HG02763 (cell line): ENCODE results near the gene PPT2.

Experiments used
- ATAC-seq: cut with Tn5 transposase; IDR thresholded peaks from one replicate; pipeline ENCODE4 v1.9.1; 2021; ENCODE audit warnings: mild to moderate bottlenecking, moderate library complexity; ENCODE audit not compliant: unreplicated experiment

The PPT2 gene

DNA sequence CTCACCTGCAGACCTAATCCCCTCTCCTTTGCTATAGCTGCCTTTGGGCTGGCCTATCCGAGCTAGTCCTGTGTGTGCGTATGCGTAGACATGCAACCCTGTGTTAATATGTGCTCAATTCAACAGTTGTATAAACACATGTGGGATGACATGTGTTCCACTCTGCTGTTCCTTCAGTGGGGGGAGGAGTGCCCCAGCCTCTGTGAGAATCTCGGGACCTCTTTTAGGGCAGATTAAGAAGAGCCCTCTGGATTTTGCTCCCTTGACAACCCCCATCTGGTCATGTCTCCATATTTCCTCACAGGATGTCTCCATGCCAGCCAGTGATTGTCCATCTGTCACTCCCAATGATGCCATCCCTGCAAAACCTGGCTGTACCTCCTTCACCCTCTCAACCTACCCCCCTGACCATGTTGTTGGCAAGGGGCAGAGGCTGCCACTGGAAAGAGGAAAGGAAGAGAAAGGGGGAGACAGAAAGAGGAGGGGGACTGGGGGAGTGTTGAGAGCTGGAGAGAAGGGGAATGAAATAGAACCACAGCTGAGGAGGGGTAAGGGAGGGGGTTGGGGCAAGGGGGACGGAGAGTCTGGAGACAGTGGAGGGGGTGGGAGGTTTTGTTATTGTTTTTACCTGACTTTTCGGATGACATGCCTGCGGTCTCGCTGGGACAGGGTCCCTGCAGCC is 2.6 kb upstream of the PPT2 start:
- no peak for ATAC-seq

DNA sequence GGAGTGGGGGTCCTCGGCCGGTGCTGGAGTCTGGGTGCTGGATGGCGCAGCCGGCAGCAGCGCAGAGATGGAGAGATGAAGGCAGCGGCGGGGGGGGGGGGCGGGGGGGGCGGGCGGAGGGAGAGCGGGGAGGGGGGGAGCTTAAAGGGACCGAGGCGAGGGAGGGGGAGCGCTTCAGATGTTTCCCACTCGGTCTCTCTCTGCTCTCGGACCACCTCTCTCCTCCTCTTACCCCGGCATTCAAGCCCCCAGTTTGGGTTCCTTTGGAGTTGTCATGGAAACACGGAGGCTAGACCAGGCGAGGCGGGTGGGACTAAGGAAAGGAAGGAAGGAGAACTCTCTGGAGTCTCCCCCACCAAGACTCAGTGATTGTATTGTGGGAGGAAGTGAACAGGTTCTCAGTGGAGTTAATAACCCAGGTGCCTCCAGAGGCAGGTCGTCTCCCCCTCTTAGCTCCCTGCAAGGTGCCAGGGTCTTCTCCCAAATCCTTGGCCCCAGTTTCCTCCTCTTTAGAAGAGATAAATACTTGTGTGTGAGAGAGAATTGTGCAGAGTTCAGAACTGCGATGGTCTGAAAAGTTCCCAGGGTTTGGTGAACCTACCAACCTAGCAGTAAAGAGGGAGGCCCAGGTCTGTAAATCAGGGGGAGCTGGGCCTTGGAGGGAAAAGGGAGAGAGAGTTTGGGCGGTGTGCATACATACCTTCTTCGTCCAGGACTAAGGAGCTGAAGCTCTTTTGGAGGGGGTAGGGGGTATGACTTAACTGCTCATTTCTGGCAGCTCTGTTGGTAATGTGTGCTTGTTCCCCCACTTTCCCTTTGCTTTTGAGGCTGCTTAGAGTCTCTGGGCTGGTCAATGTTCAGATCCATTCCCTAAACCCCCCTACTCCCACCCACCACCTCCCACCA is 1.8 kb upstream of the PPT2 start, which contains the start of gene PRRT1:
TSS of gene PRRT1 (minus strand) at position 77 of the 906 bp plus-strand sequence. CDS start 112 bp downstream, outside the sequence.
- ATAC-seq: no peak

DNA sequence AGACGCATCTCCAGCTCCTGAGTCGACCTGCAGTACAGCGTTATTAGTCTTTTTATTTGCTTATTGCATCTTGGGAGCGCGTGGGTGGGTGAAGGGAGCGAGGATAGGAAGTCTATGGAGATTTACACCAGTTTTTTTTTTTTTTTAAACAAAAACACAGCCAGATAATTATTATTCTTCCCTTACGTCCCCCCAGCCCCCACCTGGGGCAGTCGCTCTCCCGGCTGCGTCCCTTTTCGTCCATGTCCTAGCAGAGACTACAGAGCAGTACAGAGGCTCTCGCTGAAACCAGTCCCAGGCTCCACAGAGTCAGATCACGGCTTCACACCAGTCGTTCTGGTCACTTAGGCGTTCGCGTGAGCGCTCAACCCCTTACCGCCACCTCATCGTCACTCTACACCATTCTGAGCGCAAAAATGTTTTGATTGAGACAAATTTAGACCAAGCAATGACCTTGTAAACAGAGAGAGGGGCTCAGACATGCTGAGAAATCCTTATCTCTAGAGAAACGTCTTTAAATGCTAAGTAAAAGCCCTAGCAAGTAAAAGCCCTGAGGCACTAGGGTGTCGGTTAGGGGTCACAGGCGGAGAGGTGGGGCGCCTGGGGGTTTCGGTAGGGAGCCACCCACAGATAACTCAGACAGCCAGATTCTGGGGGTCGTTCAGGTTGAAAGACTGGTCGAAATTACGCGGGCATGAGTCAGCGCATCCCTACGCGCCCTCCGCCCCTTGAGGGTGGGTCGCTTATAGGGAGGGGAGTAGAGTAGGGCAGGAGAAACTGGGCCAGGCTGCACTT is 975 bp upstream of the PPT2 start:
- ATAC-seq: no peak

DNA sequence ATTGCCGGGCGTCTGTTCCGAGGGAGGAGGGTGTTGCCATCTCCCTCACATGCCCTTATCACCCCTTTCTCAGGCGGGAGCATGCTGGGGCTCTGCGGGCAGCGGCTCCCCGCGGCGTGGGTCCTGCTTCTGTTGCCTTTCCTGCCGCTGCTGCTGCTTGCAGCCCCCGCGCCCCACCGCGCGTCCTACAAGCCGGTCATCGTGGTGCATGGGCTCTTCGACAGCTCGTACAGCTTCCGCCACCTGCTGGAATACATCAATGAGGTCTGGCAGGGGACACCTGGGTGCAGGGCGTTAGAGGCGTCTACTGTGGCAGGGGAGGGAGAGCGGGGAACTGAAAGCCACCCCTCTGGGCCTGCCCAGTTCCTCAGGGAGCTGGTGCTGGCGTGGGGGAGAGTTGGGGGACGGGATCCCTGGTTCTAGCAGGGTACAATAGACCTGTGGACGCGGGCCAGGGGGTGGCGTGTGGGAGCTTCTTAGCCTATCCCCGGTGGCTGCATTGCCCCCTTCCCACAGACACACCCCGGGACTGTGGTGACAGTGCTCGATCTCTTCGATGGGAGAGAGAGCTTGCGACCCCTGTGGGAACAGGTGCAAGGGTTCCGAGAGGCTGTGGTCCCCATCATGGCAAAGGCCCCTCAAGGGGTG is 697 bp downstream of the PPT2 start:
- ATAC-seq: peak; percentile 56

DNA sequence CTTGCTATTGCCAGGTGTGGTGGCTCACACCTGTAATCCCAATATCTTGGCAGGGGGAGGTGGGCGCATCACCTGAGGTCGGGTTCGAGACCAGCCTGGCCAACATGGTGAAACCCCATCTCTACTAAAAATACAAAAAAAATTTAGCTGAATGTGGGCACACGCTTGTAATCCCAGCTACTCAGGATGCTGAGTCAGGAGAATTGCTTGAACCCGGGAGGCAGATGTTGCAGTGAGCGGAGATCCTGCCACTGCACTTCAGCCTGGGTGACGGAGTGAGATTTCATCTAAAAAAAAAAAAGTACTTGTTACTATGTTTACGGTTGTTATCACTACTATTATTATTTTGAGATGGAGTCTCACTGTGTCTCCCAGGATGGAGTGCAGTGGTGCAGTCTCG is 3.0 kb downstream of the PPT2 start:
- no peak for ATAC-seq

DNA sequence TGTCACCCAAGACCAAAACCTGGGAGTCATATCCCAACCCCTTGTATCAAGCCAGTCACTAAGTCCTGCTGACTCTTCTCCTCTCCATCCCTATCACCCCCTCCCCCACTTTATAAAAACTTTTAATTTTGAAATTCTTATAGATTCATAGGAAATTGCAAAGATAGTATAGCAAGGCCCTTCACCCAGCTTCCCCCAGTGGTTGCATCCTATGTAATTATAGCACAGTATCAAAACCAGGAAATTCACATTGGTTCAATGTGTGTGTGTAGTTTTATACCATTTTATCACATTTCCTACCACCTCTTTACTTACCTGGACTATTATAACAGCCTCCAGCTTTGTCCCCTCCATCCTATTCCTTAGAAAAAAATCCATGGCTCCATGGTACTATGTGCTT is 4.1 kb downstream of the PPT2 start:
- ATAC-seq: no peak

DNA sequence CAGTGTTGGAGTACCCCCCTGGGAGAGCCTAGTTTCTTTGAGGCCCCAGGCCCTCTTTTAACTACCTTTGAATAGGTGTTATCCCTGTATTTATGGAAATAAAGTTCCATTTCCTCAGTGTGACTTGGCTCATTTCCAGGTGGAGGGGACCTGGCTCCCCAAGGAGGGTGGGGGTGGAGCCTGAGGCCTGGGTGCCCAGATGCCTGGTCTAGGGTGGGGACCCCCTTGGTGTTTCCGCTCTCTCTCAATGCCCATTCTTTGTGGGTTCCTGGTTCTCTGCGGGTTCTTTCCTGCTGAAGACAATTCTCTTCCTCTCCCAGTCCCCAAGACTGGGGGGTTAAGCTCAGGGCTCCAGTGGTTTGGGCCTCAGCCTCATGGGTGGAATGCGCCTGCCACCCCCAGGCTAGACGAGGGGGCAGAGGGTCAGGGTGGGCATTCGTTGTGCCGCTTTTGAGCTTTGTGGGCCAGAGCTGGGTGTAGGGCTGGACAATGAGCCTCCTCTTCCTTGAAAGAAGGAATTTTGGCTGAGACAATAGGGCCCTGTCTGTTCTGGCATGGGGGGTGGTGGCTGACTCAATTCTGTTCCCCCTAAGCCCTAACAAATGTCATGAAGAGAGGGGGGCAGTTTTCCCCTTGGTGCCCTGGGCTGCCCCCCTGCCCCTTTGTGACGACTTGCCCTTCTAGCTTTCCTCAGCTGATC is 9.8 kb downstream of the PPT2 start:
- no peak for ATAC-seq

DNA sequence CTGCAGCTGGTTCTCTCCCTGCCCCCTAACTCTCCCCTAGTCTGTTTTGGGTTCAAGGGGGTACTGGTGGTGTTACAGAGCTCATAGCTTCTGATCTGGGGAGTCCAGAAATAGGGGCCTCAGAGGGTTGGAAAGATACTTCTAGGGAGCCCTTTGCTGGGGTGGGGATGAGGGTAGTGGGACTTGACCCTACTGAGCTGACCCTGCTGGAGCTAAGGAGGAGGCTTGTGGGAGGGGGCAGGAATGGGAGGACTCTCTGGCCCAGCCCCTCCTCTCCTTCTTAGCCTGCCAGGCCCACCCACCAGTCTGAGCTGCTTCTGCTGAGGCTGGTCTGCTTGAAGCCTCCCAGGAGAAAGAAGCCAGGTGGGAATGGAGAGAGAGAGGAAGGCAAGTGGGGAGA is 10.4 kb downstream of the PPT2 start, which contains the start of gene EGFL8:
TSS of gene EGFL8 (plus strand) at position 301 of the 400 bp plus-strand sequence. CDS start 1,571 bp downstream, outside the sequence.
- ATAC-seq: no peak

DNA sequence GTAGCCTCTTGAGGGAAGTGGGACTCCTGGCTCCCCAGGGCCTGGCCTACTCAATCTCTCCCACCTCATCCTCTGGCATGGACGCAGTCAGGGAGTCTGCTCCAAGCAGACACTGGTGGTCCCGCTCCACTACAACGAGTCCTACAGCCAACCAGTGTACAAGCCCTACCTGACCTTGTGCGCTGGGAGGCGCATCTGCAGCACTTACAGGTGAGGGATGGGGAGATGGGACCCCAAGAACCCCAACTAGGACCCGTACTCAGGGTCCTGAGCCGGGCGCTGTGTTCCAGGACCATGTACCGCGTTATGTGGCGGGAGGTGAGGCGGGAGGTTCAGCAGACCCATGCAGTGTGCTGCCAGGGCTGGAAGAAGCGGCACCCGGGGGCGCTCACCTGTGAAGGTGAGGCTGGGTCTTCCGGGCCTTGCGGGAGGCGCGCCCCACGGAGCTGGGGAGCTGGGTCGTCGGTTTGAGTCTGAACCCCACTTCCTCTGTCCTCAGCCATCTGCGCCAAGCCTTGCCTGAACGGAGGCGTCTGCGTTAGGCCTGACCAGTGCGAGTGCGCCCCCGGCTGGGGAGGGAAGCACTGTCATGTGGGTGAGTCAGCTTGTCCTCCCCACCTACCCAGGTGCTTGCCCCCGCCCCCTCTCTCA is 12.6 kb downstream of the PPT2 start:
- ATAC-seq: no peak

DNA sequence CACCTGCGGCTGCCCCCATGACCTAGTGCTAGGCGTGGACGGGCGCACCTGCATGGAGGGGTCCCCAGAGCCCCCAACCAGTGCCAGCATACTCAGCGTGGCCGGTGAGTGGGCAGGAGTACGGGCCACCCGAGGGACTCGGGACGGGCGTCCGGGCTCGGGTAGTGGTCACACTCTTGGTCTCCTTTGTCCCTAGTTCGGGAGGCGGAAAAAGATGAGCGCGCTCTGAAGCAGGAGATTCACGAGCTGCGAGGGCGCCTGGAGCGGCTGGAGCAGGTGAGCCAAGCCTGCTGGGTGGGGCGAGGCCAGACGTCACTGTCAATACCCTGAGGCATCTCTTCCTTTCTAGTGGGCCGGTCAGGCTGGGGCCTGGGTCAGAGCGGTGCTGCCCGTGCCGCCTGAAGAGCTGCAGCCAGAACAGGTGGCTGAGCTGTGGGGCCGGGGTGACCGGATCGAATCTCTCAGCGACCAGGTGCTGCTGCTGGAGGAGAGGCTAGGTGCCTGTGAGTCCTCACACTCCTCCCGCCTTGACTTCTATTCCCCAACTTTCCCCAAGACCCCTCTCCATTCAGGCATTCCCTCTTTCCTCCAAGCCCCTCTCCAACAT is 13.3 kb downstream of the PPT2 start:
- no peak for ATAC-seq

DNA sequence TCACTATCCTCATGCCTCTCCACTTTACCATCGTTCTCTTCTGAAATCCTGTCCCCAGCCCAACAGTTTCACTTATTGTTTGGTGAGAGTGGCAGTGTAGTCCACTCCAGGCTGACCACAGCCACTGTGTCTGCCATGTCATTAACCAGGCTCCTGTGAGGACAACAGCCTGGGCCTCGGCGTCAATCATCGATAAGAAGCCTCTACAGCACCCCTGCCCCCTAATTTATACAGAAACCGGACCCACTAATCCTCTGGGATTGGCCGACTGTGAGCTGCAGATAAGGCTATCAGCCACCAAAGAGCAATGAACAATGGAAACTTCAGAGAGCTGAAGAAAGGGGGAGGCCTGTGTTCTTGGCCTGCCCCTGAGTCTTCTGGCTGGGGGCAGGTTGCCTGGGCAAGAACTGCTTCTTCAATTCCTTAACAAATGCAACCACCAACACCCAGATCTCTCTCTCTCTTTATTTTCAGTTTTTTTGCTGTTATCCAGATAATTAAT is 13.9 kb downstream of the PPT2 start:
- no peak for ATAC-seq

DNA sequence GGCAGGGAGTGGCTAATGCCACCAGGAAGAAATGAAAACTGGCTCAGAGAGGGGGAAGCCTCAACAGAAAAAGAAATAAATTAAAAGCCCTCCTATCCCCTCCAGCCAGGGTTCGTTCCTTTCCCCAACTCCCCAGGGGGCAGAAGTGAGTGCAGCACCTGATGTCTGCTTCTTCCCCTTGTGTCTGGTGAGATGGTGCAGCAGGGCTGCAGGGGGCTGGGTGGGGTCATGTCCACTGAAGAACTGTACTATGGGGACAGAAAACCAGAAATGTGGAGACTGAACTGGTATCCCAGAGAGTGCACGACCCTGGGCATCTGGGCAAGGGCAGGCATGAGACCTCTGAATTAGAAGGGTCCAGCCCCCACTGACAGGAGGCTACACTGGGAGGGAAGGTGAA is 14.4 kb downstream of the PPT2 start:
- no peak for ATAC-seq

DNA sequence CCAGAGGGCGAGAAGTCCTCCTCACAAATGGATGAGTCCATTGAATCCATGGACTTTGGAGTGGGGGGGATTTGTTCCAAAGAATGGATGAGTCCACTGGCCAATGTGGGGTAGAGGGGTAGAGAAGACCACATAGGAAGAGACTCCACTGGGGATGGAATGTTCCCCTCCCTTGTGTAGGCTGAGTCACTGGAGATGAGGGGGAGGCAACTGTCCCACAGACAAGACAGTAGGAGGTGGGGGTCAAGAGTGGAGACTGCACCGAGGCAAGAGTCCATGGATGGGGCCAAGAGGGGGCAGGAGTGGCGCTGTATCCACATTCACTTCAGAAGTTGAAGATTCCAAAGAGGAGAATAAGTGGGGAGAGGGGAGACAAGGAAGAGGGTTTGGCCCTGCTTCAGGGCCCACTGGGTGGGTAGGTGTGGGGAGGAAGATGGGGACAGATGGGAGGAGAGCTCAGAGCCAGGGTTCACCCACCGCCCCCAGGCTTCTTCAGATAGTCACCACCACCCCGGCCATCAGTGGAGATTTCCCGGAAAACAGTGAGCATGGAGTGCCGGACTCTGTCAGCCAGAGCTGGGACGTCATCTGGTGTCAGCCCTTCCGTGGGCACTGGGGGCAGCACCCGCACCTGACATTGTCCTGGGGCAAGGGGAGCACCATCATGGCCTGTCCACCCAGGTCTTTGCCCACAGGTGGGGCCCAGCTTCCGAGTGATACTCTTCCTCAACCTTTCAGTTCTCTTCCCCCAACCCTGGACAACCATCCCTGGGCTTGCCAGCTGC is 15.1 kb downstream of the PPT2 start:
- ATAC-seq: no peak

DNA sequence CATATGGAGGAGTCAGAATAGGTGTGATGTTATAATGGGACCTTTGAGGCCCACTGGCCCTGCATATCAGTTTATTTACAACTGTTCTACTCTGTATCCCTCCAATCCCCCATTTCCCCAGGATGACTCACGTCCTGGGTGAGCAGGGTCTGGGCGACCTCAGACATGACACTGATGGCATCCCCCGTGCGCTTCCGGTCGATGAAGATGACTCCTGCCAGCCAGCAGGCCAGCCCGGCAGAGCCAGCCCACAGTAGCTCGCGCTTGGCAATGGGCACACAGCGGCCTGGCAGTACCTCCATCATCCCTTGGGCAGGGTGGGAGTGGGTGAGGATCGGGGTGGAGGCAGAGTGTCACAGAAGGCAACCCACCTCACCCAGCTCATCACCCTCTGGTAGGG is 16.4 kb downstream of the PPT2 start:
- ATAC-seq: no peak

DNA sequence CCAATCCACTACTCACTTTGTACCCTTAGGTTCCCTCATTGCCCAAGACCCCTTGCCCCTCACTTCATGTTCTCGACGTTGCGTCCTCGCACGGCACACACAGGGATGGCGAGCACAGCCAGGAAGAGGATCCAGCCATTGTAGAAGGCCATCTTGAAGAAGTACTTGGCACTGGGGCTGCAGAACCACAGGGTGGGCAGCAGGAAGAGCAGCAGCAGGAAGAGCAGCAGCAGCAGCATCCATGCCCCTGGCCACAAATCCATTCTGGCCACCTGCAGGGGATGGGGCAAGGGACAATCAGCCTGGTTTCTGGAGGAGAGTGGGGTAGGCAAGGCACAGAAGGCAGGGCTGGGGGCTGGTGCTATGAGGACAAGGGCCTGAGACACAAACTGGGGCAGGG is 17.3 kb downstream of the PPT2 start:
- ATAC-seq: no peak

DNA sequence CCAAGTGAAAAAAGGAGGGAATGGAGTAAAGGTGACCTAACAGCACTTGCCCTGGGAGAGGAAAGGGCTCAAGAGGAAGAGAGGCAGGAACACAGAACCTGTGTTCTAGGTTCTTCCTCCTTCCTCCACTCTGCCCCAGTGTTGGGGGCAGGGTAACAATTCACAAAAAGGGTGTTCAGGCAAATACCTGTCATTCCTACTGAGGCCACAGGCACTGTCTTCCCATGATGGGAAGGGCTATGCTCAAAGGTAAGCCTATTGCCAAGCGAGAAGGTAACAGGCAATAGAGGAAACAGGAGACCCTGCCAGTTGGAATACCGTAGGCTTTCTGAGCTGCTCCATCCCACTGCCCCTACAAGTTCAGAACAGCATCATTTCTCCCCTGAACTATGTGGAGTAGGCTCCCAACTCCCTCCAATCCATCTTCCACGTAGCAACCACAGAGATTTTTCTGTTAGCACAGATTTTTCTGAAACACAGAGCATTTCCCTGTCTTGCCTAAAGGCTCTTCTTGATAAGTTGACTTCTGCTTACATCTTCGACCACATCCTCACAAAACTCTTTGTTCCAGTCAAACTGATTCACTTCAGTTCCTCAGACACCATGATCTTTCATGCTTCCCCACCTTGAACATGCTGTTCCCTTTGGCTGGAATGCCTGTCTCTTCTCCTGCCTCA is 19.2 kb downstream of the PPT2 start:
- ATAC-seq: no peak

DNA sequence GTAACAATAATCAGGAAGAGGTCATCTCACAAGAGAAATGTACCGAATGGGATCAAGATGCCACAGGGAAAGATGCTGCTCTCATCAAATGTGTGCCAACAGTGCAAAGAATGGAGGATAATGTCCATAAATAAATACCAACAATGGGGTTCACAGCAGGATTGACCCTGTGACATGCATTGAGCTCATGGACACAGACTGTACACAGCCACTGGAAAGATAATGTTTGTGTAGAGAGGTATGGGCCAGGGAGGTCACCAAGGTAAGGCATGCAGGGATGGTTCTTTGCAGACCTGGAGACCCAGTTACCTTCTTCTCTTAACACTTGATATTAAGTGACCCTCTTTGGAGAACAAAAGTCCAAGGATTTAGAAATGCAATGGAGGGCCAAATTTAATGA is 20.5 kb downstream of the PPT2 start:
- no peak for ATAC-seq

DNA sequence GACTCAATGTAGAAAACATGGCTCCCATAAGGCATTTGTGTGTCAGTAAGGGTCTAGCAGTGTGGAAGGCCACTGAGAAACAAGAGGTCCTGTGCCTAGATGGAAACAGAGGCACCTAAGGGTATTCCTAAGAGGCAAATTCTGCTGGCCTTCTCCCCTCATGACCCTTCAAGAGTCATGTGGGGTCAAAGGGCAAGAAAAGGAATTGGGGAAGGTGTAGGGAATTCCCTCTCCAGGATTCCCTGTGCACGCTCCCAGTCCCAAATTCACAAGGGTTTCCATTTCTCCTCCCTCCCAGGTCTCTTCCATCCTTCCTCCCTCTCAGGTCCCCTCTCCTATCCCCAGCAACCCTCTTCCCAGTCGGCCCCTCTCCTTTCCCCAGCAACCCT is 21.4 kb downstream of the PPT2 start:
- no peak for ATAC-seq
